ENCODE measurements around the gene SBNO1.
"Not testable (repeated sequence)": the region's sequence is repeated elsewhere in the genome, so short reads cannot be mapped to it uniquely, and the experiment has no call there.

Gene SBNO1

DNA sequence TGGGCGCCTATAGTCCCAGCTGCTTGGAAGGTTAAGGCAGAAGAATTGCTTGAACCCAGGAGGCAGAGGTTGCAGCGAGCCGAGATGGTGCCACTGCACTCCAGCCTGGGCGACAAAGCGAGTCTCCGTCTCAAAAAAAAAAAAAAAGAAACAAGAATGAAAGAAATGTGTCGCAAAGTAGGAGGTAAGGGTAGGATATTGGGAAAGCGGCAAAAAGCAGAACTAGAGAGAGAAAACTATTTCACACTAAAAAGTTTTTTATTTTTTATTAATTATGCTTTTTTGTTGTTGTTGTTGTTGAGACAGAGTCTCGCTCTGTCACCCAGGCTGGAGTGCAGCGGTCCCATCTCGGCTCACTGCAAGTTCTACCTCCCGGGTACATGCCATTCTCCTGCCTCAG lies 17.7 kb downstream of the SBNO1 start:
- DNase-seq (ENCODE audit: low read depth) = no peak

DNA sequence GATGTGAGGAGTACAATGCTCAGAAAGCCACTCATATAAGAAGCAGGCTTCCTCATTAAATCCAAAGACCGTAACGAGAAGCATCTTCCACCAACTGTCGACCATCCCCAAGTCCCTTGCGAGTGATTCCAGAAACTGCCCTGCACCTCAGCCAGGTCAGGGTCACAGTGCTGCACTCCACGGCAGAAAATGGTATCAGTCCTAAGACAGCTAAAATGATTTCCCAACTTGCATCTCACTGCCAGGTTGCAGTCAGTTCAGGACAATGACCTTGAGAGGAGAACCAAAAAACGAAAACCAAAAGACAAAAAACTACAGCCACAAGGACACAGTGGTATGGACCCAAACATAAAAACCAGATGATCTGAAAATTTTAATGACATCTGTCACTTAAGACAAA lies 20.6 kb downstream of the SBNO1 start:
- no peak for DNase-seq (ENCODE audit: low read depth)

DNA sequence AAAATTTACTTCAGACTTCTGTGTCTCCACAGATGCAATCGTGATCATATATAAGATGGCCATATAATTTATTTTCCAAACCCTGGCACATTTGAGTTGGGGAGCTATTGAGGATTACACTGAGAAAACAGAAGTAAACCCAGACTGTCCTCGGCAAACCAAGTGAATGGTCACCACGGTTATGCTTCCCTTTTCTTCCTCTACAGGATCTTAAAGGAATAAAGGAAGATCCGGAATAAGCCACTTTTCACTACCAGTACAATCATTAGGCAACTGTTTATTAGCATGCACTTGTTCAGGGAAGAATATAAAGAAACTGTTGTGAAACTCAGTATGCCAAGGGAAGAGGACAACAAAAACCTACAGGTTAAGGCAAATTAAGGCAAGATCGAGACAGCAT lies 27.6 kb downstream of the SBNO1 start:
- no peak for DNase-seq (ENCODE audit: low read depth)

DNA sequence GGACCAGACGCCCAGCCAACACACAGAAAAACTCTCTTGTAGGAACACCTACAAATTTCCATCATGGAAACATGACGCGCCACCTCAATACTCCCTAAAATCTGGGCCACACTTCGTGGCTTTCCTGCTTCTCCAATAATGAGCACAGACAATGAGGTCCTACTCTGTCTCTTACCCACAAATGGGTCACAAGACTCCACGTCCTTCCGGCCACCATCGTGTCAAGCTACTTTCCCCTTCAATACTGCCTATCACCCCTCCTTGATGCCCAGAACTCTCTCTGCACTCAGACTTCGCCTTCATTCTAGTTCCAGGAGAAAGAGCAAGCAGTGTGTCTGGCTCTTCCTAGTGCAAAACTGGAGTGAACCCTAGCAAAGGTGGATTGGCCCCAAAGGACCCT lies 28.1 kb downstream of the SBNO1 start:
- DNase-seq (ENCODE audit: low read depth) = no peak

DNA sequence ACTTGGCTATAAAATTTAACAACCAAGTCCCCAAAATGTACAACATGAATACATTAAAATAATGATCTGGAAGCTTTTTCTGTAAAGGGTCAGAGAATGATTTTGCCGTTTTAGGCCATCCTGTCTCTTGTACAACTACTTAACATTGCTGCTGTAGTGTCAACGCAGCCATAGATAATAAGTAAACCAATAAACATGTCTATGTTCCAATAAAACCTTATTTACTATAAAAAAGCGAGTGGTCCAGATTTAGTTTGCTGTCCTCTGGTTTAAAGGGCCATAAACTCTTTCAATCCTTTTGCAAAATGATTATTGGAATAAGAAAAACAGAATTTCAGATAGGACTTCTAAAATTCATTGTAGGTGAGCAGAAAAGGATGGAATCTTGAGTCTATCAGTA lies 29.2 kb downstream of the SBNO1 start:
- DNase-seq (ENCODE audit: low read depth) = no peak

DNA sequence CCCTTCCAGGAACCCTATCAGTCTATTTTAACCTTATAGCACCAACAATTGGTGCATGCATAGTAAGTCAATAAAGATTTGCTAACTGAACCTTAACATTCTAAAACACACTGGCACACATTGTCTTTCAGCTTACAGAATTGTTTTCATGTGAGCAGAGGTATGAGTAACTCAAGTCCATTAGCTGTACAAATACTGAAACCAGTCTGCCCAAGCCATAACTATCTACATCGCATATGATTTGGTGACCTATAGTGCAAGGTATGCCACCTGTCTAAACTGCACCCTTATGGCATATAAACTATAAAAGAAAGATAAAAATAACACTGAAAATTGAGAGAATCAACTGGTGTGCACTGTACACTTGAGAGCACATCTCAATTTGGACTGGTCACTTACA lies 34.8 kb downstream of the SBNO1 start:
- no peak for DNase-seq (ENCODE audit: low read depth)

DNA sequence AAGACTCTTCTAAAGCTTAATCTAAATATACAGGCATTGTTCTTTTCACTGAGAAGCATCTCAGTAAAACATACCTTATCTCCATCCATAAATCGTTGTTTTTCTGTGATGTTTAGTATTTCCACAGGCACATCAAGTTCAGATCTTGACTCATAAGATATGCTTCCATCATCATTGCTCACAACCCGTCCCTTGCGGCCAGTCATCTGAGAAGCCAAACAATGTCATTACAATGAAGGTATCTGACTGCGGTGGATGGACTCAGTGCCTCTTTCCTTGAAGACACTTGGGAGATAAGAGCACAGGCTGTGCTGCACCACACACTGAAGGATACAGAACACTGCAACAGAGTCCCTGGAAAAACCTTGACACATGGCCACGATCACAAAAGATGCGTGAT lies 44.8 kb downstream of the SBNO1 start:
- DNase-seq (ENCODE audit: low read depth) = no peak

DNA sequence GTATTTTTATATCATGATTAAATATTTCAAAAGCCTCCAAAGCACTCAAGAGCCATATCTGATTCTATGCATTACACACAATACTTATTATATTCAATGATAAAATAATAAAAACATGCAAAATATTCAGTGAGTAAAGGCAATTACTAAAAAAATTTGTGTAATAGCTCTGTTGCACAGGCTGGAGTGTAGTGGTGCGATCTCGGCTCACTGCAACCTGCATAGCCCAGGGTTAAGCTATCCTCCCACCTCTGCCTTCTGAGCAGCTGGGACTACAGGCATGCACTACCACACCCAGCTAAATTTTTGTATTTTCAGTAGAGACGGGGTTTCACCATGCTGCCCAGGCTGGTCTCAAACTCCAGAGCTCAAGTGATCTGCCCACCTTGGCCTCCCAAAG lies 45.4 kb downstream of the SBNO1 start:
- DNase-seq (ENCODE audit: low read depth) = no peak

DNA sequence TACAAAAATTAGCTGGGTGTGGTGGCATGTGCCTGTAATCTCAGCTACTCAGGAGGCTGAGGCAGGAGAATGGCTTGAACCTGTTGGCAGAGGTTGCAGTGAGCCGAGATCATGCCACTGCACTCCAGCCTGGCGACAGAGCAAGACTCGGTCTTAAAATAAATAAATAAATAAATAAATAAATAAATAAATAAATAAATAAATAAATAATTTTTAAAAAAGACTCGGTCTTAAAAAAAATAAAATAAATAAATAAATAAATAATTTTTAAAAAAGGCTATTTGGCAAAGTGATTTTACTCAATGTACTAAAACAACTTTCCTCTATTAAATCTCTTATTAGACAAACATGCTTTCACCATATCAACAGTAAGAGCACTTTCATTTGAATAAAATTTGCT lies 51.6 kb downstream of the SBNO1 start:
- not testable (repeated sequence) for DNase-seq (ENCODE audit: low read depth)

DNA sequence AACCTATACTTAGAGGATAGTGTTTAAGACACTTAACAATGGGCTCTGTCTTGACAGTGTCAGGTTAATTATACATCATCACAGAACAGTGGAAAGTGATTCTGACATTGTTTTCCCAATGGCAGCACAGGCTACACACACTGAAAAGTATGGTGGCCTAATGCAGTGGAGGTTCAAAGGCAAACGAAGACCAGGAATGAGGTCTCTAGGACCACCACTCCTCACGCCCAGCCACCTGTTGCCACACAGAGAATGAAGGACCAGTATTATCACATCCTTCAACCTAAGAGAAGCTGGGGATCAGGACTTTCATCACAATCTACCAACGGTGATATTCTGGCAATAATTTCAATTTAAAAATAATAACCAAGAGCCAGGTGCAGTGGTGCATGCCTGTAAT lies 58.4 kb downstream of the SBNO1 start:
- no peak for DNase-seq (ENCODE audit: low read depth)

DNA sequence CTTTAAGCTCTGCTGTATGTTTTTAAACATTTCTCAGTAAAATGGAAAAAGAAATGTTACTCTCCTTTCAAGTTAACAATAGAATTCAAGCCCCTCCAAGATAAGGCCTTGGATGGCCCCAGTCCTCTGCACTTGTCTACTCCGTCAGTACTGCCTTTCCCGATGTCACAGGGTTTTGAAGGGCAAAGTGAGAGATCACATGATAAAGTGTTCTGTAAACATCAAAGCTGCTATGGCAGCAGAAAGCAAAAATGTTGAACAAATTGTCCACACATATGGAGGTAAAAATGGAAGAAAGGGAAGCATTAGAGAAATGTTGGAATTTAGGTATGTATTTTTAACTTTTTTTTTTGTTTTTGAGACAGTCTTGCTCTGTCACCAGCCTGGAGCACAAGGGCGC lies 59.5 kb downstream of the SBNO1 start:
- DNase-seq (ENCODE audit: low read depth) = no peak

DNA sequence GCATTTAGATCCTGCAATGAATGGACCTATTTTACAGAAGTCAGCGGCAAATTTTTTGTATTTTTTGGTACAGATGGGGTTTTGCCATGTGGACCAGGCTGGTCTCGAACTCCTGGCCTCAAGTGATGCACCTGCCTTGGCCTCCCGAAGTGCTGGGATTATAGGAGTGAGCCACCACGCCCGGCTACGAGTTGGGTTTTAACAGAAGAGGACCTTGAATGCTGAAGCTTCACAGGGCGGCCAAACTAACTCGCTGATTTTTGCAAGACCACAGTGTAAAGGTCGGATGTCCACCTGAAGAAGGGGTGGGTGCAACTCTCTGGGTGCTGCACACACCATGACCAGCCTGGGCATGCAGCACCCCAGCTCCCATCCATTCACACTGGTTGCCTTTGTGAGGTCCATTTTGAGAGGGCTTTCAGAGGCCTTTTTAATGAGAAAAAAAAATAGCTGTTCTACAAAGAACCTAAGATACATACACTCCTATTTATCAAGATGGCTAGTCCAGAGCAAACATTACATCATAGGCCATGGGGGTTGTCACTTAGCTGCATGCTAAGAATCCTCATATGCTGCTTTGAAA lies 71.4 kb downstream of the SBNO1 start:
- DNase-seq (ENCODE audit: low read depth) = no peak

DNA sequence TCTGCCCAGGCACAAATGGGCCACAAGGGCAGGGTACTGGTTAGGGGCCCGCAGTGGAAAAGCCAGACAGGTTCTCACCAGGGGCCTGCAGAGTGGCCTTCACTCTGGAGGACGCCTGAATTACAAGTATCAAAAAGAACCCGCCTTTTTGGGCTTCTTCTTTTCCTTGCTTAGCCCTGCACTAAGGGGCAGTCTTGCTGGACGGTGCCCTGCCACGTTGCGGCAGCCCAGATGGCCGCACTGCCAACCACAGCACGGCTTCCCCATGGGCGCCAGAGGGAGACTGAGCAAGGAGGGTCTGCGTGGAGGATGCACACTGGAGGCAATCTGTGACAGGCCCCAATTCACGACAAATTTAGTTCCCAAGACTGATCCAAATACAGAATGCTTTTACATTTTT lies 74.7 kb downstream of the SBNO1 start:
- DNase-seq (ENCODE audit: low read depth) = no peak

DNA sequence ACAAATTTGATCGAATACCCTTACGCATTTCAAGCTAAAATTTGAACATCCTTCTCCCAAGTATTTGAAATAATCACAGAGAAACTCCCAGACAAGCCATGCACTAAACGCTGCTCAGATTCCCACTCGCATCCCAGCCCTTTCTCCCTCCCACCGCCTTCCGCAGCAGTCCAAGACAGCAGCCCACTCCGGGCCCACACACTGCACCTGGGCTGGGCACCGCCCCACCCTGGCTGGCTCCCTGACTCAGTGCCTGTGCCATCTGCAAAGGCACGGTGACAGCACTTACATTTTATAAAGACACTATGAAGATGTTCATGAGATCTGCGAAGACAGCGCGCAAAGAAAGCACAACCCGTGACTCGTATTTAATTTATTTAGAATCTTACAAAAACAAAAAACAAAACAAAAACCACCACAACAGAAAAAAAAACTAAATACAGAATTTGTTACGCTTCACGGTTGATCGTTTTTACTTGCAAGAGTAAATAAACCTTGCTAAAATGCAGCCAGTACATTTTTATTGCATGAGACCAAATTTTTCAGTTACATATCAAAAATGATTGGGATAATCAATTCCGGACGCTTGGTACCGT lies 75.8 kb downstream of the SBNO1 start:
- DNase-seq (ENCODE audit: low read depth) = no peak

DNA sequence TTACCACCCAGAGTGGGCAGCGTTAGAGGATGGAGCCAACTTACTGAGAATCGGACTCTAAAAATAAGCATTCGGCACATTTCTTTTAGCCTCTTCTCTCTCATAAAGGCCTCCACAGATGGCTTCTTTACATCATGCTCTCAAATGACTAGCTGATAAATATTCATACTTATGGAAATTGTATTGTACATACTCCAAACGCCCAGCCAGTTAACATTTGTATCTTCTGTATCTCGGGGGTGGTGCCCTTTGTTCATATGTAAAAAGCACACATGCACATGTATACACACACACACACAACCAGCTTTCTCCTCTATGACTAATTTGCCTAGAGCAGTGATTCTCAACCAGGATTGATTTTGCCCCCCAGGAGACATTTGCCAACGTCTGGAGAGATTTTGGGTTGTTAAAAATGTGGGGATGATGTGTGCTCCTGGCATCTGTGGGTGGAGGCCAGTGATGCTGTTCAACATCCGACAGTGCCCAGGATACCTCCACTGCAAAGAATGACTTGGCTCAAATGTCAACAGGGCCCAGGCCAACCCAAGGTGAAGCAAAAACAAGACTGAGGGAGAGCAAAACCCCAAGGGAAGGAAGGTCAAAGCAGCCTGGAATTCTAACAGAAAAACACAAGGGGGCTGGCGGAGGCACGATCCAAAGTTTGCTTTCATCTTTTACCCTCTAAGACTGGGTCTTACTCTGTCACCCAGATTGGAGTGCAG lies 77.8 kb downstream of the SBNO1 start:
- no peak for DNase-seq (ENCODE audit: low read depth)

DNA sequence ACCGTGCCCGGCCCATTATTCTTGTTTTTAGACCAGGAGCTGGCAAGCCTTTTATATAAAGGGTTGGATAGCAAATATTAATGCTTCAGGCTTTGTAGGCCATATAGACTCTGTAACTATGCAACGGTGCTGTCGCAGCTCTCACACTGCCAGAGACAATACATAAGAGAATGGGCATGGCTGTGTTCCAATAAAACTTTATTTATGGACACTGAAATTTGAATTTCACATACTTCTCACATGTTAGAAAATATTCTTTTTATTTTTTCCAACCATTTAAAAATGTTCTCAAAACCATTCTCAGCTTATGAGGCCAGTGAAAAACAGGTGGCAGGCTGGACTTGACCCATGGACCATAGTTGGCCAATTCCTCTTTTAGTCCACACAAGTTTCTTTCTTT lies 80.0 kb downstream of the SBNO1 start:
- DNase-seq (ENCODE audit: low read depth) = no peak

DNA sequence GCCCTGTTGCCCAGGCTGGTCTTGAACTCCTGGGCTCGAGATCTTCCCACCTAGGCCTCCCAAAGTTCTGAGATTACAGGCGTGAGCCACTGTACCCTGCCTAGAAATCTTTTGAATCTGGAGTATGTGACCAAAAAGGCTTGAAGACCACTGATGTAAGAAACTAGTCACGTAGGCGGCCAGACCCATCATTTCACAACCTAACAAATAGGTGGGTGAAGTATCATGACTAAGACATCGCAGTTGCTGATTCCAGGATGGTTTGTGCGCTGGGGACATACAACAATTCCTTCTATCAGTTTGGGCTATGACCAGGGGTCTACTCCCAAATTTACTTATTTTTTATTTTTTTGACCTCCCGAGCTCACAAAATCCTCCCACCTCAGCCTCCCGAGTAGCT lies 81.2 kb downstream of the SBNO1 start:
- no peak for DNase-seq (ENCODE audit: low read depth)

DNA sequence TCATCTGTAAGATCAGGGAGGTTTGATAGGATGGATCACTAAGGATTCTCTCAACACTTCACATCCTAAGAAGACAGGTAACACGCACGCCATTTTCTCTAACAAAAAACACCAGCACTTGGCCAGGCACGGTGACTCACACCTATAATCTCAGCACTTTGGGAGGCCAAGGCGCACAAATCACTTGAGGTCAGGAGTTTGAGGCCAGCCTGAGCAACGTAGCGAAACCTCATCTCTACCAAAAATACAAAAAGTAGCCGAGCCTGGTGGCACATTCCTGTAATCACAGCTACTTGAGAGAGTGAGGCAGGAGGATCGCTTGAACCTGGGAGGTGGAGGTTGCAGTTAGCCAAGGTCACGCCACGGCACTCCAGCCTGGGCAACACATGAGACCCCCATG lies 82.5 kb downstream of the SBNO1 start:
- DNase-seq (ENCODE audit: low read depth) = no peak

DNA sequence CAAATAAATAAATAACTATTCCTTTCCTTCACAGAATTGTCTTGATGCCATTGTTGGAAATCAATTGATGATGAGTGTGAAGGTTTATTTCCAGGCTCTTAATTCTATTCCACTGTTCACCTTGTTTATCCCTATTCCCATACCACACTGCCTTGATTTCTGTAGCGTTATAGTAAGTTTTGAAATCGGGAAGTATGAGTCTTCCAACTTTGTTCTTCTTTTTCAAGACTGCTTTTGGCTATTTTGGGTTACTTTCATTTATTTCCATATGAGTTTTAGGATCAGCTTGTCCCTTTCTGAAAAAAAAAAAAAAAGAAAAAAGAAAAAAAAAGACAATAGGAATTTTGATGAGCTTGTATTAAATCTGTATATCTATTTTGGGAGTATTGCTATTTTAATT lies 83.7 kb downstream of the SBNO1 start:
- no peak for DNase-seq (ENCODE audit: low read depth)

DNA sequence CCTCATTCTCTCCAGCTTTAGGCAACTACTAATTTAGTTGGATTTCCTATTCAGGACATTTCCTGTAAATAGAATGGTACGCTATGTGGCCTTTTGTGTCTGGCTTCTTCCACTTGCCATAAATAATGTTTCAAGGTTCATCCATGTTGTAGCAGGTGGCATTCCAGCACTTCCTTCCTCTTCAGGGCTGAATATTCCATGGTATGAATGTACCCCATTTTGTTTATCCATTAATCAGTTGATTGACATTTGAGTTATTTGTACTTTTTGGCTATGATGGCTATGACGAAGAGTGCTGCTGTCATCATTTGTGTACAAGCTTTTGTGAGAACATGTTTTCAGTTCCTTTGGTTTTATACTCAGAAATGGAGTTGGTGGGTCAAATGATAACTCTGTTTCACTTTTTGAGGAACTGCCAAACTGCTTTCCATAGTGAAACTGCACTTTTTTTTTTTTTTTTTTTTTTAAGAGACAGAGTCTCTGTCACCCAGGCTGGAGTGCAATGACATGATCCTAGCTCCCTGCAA lies 86.5 kb downstream of the SBNO1 start:
- DNase-seq (ENCODE audit: low read depth) = no peak

DNA sequence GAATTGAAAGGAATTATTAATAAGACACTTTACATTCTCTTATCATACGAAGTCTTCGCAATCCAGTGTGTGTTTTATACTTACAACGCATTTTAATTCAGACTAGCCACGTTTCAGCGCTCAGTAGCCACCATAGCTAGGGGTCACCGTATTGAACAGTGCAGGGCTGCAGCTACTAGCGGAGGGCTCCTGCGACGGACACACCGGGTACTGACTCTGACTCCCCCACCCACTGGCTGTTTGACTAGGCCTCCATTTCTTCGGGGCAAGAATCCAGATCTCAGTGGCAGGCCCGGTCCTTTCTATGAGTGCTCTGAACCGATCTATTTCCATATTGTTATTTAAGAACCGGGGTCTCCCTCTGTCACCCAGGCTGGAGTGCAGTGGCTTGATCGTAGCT lies 91.5 kb downstream of the SBNO1 start:
- DNase-seq (ENCODE audit: low read depth) = no peak

DNA sequence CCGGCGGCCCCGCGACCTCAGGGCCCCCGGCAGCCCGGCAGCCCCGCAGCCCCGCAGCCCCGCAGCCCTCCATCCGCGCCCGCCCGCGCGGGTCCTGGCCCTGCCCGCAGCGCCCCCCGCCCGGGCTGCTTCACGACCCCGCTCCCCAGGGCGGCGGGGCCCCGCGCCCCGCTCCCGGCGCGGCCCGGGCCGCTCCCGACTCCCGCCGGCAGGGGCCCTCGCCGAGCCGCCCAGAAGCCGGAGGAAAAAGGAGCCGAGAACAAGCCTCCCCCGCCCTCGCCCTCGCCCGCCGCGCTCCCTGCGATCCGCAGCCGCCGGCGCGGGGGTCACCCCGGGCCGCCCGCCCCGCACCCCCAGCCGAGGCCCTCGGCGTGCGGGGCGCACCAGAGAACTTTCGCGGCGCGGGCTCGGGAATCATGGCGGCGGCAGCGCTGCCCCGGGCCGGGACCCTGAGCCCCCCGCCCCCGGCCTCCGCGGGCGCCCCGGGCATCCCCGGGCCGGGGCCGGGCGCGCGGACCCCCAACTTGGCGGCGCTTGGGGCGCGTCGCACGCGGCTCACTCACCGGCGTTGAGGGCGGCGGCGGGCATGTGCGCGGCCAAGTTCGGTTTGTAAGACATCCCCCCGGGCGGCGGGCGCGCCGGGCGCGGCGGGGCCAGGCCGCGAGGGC lies 93.5 kb downstream of the SBNO1 start:
- peak; percentile 59 for DNase-seq (ENCODE audit: low read depth)

All from stimulated activated CD8-positive, alpha-beta memory T cell treated with anti-CD3 and anti-CD28 coated beads, Interleukin-12 subunit alpha, Interleukin-12 subunit beta, amount 100 ng/mL, for 4 hours (primary cell).